Stimulated activated CD4-positive, alpha-beta T cell treated with anti-CD3 and anti-CD28 coated beads, Interleukin-4, amount 100 ng/mL, for 24 hours (primary cell): ENCODE results near the gene GRK1.
"Not testable (repeated sequence)": the region's sequence is repeated elsewhere in the genome, so short reads cannot be mapped to it uniquely, and the experiment has no call there.

Experiments used
- DNase-seq: peaks from one replicate; pipeline ENCODE4 v3.0.0-alpha.2; 2020

Gene GRK1

GRCh38 chr13:113745500-113746142 lies 78.6 kb downstream of the GRK1 start:
- not testable (repeated sequence) for DNase-seq

GRCh38 chr13:113746143-113746525 lies 79.1 kb downstream of the GRK1 start:
- DNase-seq, result no peak

GRCh38 chr13:113746671-113747070 lies 79.7 kb downstream of the GRK1 start:
- DNase-seq, result no peak

GRCh38 chr13:113747291-113747833 lies 80.3 kb downstream of the GRK1 start:
- DNase-seq, result no peak

GRCh38 chr13:113748101-113748861 lies 81.3 kb downstream of the GRK1 start:
- no peak for DNase-seq

GRCh38 chr13:113748862-113749451 lies 81.9 kb downstream of the GRK1 start:
- no peak for DNase-seq

- no peak for DNase-seq
Measured at GRCh38 chr13:113749507-113749906, 82.5 kb downstream of the GRK1 start.

- DNase-seq, result no peak
Measured at GRCh38 chr13:113749967-113750366, 82.9 kb downstream of the GRK1 start.

- no peak for DNase-seq
Measured at GRCh38 chr13:113750554-113751399, 83.8 kb downstream of the GRK1 start.

- DNase-seq, result no peak
Measured at GRCh38 chr13:113751491-113751890, 84.5 kb downstream of the GRK1 start.

GRCh38 chr13:113752211-113752986 lies 85.4 kb downstream of the GRK1 start:
- not testable (repeated sequence) for DNase-seq

GRCh38 chr13:113753171-113753570 lies 86.2 kb downstream of the GRK1 start:
- DNase-seq, result no peak

- no peak for DNase-seq
Measured at GRCh38 chr13:113754242-113754641, 87.2 kb downstream of the GRK1 start.

GRCh38 chr13:113754691-113755090 lies 87.7 kb downstream of the GRK1 start:
- no peak for DNase-seq

- DNase-seq, result no peak
Measured at GRCh38 chr13:113756441-113757097, 89.5 kb downstream of the GRK1 start.

- DNase-seq, result peak; percentile 75
Measured at GRCh38 chr13:113758651-113759524, 91.9 kb downstream of the GRK1 start, which contains the start of gene TMEM255B. Gene TMEM255B, plus strand, starts transcription at chr13:113759226. Its CDS starts 44 bp downstream, at chr13:113759270.

GRCh38 chr13:113759525-113760137 lies 92.6 kb downstream of the GRK1 start:
- DNase-seq, result no peak

GRCh38 chr13:113761136-113761535 lies 94.1 kb downstream of the GRK1 start:
- DNase-seq, result no peak

- no peak for DNase-seq
Measured at GRCh38 chr13:113762075-113762474, 95.1 kb downstream of the GRK1 start.

- no peak for DNase-seq
Measured at GRCh38 chr13:113762538-113762937, 95.5 kb downstream of the GRK1 start.
